ENCODE measurements around the gene GON7.

DNA sequence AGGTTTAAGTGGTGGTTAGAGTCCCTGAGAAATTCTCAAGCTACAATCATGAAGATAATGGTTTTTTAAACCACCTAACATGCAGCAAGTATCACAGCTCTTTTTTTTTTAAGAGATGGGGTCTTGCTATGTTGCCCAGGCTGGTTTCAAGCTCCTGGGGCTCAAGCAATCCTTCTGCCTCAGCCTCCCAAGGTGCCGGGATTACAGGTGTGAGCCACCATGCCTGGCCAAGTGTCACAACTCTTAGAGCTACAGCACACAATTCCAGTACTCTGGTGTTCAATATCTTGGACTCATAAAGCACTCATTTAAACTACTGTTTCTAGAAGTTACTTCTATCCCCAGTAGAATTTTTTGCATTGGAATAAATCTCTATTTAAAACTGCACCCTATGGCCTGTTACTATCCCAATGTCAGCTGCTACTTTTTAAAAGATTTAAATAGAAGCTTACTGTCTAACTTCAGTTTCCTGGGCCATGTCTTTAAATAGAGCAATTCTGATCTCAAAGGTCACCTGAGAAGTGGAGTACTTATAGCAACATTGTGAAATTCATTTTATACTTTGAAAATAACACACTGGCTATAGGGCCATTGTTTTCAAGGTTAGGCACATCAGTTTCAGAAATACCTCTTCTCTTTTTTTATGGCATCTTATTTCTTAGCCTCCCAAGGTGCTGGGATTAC, 11.4 kb downstream of the GON7 start:
- TF ChIP-seq TCF7L2 (IDR thresholded peaks at IDR 0.05; ENCODE audit: borderline replicate concordance, extremely low read depth, insufficient read depth, insufficient read length) (no peak), POLR2AphosphoS5 (IDR thresholded peaks at IDR 0.05; ENCODE audit: low read depth, low read length) (no peak), SP1 (IDR thresholded peaks at IDR 0.05; ENCODE audit: low read depth) (no peak), YY1 (IDR thresholded peaks at IDR 0.05; ENCODE audit: extremely low read depth, insufficient replicate concordance, low read depth, low read length) (no peak), EZH2phosphoT487 (IDR thresholded peaks at IDR 0.05; ENCODE audit: borderline replicate concordance) (no peak), POLR2A (IDR thresholded peaks at IDR 0.05; ENCODE audit: borderline replicate concordance, extremely low read depth, insufficient read depth, insufficient read length) (no peak), CEBPB (IDR thresholded peaks at IDR 0.05; ENCODE audit: low read depth) (no peak), SIN3A (IDR thresholded peaks at IDR 0.05; ENCODE audit: low read depth) (no peak), EZH2 (IDR thresholded peaks at IDR 0.05) (no peak), ZFX (IDR thresholded peaks at IDR 0.05) (no peak), JUND (IDR thresholded peaks at IDR 0.05) (no peak)
- TF ChIP-seq, protein P1, sequence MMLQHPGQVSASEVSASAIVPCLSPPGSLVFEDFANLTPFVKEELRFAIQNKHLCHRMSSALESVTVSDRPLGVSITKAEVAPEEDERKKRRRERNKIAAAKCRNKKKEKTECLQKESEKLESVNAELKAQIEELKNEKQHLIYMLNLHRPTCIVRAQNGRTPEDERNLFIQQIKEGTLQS (IDR thresholded peaks at IDR 0.05), result no peak
- TF ChIP-seq, protein P2, sequence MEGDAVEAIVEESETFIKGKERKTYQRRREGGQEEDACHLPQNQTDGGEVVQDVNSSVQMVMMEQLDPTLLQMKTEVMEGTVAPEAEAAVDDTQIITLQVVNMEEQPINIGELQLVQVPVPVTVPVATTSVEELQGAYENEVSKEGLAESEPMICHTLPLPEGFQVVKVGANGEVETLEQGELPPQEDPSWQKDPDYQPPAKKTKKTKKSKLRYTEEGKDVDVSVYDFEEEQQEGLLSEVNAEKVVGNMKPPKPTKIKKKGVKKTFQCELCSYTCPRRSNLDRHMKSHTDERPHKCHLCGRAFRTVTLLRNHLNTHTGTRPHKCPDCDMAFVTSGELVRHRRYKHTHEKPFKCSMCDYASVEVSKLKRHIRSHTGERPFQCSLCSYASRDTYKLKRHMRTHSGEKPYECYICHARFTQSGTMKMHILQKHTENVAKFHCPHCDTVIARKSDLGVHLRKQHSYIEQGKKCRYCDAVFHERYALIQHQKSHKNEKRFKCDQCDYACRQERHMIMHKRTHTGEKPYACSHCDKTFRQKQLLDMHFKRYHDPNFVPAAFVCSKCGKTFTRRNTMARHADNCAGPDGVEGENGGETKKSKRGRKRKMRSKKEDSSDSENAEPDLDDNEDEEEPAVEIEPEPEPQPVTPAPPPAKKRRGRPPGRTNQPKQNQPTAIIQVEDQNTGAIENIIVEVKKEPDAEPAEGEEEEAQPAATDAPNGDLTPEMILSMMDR (IDR thresholded peaks at IDR 0.05 in 2 of 3, conservative IDR thresholded peaks at IDR 0.05 in 1 of 3; ENCODE audit: borderline replicate concordance in 1 of 3, insufficient read depth in 1 of 3, low read depth in 2 of 3, low read length in 2 of 3), result no peak
